ENCODE measurements around the gene ZGLP1. TPM values are rescaled to one million over a fixed set of nuclear protein-coding genes. Genes with fewer than 3 reads are reported as not detected.
"Not testable (repeated sequence)": the region's sequence is repeated elsewhere in the genome, so short reads cannot be mapped to it uniquely, and the experiment has no call there.

Gene ZGLP1
- 1.7 TPM for polyA plus RNA-seq (2013, experiment 1 of 2; ENCODE audit: insufficient read length)
- 1.4 TPM for polyA plus RNA-seq (2013, experiment 2 of 2; ENCODE audit: insufficient read length)

DNA sequence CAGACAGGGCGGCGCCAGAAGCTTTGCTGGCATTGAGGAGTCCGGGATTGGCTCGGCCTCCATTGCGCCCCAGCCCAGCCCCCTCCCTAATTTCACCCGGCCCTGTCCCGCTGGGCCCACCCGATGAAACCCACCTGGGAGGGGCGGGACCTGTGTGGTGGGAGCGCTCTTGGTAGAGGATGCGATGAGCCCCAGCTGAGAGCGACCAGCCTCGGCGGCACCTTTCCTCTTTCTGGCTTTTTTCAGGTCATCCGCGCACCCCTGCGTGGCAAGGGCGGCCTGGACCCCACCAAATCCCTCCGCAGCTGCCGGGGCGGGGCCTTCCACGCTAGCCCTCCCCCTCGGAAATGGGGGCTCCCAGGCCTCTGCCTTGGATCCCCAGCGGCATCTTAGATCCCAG, at the start of gene ZGLP1:
TSS of gene ZGLP1 (minus strand) at position 393 of the 400 bp plus-strand sequence.
- no peak for DNase-seq

DNA sequence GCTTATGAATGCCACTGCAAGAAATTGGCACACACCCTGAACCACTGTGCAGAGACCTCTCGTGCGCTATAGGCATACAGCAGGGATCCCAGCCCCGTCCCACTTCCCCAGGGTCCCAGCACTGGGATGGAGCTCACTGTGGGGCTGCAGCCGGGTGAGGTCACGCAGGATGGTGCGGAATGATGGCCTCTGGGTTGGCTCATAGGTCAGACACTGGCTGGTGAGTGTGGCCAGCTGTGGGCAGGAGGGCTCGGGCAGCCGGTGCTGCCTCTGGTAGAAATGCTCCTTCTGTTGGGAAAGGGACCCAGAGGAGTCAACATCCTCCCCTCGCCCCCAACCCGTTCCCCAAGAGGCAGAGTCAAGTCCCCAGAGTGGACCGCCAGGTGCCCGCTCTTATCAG, 46.8 kb upstream of the ZGLP1 start:
- no peak for DNase-seq

DNA sequence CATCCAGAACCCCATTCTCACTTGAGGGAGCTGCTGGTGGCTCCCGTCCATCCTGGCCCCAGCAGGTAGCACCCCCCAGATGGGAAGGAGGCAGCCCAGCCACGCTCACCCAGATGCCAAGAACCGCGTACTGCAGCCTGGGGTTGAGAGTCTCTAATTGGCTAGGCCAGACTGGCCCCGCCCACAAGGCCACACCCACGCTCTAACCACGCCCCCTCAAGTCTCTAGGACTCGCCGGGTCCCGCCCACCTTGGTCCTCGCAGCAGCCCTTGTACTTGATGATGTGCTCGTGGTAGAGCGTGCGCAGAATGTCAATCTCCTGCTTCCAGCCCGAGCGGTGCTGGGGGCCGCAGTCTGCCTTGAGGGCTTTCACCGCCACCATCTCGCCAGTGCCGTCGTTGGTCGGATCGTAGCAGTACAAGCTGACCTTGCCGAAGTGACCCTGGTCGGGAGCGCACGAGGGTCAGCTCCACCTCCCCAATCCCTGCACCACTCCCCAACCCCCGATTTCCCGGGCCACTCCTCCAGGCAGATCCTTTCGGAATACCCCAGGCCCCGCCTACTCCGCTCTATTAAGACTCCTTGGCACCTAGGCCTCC, 44.3 kb upstream of the ZGLP1 start:
- DNase-seq, result peak; percentile 22

- no peak for DNase-seq
These were observed 43.4 kb upstream of the ZGLP1 start for GRCh38 chr19:10352764-10353671.

DNA sequence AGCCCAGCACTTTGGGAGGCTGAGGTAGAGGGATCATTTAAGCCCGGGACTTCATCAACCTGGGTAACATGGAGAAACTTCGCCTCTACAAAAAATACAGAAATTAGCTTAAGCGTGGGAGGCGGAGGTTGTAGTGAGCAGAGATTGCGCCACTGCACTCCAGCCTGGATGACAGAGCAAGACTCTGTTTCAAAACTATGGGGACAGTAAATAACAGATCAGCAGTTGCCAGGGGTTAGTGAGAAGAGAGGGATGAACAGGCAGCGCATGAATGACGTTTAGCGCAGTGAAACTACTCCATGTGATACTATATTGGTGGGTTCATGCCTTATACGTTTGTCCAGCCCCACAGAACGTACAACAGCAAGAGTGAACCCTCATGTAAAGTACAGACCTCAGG, 36.9 kb upstream of the ZGLP1 start:
- DNase-seq, result no peak

- no peak for DNase-seq
These were observed 35.2 kb upstream of the ZGLP1 start for GRCh38 chr19:10344780-10345179.

- DNase-seq, result no peak
These were observed 33.9 kb upstream of the ZGLP1 start for GRCh38 chr19:10343495-10343894.

DNA sequence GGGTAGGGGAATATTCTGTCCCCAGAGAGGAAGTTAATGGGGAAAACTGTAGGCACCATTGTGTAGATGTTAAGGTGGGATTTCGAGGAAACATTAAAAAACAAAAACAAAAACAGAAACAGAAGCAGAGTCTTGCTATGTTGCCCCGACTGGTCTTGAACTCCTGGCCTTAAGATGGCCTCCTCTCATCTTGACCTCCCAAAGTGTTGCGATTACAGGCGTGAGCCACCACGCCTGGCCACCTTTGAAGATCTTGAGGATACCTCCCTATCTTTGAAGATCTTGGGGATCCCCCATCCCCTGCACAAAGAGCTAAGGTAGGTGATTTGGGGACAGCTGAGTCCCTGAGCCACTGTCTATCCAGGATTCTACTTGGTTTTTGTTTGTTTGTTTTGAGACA, 30.4 kb upstream of the ZGLP1 start:
- no peak for DNase-seq

DNA sequence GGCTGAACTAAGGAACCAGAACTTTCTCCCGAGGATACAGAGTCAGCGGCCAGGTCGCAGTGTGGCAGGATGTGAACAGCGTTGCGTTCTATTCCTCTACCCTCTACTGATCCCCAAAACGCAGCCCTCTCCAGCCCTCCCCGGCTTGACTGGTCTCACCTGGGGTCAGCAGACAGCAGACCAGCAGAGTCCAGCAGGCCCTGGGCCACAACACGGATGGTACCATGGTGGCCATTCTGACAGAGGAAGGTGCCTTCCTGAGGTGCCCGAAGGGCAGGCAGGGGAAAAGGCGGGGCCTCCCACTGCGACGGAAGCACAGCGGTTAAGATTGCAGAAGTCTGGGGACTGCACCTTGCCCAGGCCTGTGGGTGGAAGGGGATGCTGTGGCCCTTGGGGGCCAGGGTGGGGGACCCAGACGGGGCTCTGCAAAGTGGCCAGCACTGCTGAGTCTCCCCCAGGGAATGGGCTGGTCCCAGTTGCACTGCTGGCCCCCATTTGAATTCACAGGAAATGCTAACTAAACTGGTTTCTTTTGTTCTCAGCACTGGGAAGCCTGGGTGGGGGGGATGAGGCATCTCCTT, 29.9 kb upstream of the ZGLP1 start, which contains the start of gene ICAM3:
TSS of gene ICAM3 (minus strand) at position 245 of the 581 bp plus-strand sequence. CDS start at position 235, 10 bp downstream.
- DNase-seq, result no peak

DNA sequence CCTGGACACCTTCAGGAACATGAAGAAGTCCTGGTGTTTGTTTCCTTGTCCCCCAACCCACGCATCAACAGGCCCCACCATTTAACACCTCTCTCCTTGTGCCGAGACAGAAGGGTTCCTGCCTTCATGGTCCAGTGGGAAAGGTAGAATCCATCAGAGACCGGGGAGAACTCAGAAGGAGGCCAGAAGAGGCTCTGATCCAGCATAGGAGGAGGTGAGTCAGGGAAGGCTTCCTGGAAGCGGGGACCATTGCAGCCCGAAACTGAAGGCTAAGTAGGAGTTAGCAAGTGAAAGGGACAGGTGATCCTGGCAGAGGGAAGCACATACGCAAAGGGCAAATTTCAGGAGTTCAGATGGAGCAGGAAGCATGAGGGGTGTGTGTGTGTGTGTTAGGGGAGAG, 29.3 kb upstream of the ZGLP1 start:
- DNase-seq, result no peak

DNA sequence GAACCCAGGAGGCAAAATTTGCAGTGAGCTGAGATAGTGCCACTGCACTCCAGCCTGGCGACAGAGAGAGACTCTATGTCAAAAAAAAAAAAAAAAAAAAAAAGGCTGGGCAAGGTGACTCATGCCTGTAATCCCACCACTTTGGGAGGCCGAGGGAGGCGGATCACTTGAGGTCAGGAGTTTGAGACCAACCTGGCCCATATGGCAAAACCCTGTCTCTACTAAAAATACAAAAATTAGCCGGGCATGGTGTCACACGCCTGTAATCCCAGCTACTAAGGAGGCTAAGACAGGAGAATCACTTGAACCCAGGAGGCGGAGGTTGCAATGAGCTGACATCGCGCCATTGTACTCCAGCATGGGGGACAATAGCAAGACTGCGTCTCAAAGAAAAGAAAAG, 27.1 kb upstream of the ZGLP1 start:
- not testable (repeated sequence) for DNase-seq

GRCh38 chr19:10335352-10335985, 25.9 kb upstream of the ZGLP1 start:
- DNase-seq, result no peak

GRCh38 chr19:10334588-10335351, 25.2 kb upstream of the ZGLP1 start:
- DNase-seq, result peak; percentile 88

DNA sequence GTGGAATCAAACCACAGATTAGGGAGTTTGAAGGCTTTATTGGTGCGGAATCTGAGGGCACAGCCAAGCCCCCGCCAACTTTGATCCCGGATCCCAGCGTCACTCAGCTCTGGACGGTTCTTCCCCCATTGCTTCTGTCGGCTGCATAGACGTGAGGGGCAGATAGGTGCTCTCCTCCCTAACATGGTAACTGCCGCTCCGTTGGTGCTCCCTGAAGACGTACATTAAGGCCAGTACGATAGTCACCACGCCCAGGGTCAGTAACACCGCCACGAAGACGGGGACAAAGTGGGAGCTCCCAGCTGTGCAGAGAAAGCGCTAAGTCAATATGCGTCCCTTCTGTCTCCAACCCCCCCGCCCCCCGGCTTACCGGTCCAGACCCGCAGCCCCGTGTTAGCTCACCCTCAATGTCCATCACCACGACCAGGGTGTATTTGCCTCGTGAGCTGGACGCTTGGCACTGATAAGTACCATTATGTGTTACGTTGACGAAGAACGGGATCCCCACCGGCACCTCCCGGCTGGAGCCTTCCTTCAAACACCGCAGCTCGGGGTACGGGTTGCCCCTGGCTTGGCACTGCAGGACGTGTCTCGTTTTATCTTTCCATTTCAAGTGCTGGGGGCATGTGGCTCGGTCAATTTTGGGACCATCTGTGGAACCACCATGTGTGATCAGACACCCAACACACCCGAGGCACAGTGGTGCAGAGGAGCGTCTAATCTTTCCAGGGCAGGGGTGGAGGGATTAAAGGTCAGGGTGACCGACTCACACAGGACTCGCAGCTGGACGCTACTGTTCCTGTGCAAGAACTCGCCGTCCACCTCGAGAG, 24.4 kb upstream of the ZGLP1 start:
- DNase-seq, result no peak

DNA sequence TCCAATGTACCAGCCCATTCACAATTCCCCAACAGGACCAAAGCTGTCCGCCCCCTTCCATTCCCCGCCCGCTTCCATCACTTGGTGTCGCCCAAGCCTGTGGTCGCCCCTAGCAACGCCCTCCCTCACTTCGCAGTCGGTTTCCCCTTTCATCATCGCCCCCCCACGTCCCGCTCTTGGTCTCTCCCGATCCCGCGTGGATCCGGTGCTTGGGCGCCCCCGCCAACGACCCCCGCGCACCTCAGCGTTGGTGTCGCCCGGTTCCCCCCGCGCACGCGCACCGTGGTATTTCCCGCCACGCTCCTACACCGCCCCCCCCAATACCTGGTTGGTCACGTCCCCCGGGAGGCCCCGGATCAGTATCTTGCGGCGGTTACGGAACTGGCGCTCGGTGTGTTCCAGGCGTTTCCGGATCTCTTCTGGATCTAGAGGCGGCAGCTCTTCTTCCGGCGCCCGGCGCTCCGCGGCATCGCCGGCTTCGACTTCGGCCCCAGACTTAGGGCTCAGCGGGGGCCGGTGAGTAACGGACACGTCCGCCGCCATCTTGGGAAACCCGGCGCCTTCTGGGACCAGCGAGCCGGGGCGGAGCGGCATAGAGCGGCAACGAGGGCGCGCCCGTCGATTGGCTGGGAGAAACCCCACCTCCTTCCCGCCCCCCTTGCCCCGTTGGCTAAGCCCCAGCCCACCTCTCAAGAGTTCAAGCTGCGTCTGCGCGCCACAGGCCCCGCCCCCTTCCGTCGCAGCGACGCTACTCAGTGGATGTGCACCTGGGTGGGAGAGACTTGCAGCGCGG, 23.5 kb upstream of the ZGLP1 start, which contains the start of gene RAVER1:
TSS of gene RAVER1 (minus strand) at position 565 of the 793 bp plus-strand sequence. CDS start at position 543, 22 bp downstream.
- DNase-seq, result peak; percentile 97

GRCh38 chr19:10332158-10332964, 22.7 kb upstream of the ZGLP1 start:
- no peak for DNase-seq

DNA sequence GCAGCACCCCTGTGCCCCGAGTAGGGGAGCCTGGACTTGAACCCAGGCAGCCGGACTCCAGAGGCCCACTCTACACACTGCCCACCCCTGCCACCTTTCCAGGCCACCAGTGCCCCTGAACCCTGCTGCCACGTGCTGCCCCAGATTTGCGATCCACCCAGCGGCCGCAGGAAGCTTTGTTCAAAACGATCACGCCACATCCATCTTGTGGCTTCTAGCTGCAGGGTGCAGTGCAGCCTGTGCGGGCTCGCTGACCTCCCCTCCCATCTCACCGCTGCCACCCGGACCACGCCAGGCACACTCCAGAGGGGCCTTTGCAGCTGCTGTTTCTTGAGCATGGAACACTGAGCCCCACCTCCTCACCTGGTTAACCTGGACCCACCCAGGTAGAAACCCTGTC, 19.9 kb upstream of the ZGLP1 start:
- no peak for DNase-seq

DNA sequence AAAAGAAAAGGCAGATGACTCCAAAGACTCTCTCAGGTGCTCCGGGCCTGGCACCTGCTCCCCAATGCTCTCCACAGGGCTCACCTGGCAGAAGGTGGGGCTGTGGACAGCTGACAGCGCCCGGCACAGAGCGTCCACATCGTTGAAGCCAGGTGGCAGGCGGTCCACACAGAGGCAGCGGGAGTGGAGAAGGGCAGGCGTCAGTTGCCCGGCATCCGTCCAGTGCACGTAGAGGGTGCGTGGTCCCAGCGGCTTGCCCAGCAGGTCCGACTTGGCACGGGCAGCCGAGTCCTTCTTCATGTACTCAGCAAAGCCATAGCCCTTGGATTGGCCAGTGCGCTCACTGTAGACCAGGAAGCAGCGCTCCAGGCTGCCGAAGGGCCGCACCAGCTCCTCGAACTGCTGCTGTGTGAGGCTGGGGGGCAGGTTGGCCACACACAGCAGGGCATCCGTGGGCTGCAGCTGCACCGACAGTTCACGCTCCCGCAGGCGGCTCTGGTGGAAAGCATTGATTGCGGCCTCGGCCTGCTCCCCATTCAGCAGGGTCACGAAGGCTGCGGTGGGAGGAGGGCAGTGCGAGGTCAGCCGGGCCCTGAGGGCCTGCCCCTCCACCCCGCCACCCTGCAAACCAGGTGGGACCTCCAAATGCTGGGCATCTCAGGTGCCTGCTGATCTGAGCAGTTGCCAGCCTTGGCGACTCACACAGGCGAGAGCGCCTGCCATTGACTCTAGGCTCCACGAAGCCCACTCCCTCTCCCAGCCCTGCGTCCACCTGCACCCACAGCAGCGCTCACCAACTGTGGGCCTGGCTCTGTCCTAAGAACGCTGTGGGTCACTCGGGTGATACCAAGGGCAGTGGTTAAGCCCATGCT, 19.2 kb upstream of the ZGLP1 start:
- no peak for DNase-seq

Data from fibroblast of skin of abdomen (primary cell).